ENCODE data around the gene TAOK2.

DNA sequence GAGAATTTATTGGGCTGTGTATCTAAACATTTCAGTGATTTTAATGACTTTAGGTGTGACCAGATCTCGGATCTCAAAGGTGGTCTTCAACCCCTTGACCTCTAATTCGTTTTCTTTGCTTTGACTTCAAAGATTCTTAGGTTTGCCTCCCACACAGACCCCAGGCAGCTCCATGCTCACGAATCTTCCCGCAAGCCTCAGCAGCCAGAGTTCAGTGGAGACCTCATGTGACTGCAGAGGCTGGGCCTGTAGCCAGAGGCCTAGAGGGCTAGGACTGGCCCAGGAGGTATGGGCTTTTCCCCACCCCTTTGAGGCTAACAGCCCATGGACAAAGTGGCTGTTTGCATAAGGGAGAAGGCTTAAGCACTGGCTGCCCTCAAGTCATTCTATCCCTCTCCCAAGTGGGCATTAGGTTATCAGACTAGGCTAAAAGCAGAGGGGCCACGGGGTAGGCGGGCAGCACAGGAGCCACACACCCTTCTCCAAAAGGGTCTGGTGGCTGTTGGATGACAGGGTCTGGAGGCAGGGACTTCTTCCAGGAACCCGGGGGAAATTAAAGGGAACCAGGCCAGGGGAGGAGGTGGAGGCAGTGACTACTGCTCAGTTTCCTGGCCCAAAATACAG, 18.8 kb downstream of the TAOK2 start:
- TF ChIP-seq, protein P1, sequence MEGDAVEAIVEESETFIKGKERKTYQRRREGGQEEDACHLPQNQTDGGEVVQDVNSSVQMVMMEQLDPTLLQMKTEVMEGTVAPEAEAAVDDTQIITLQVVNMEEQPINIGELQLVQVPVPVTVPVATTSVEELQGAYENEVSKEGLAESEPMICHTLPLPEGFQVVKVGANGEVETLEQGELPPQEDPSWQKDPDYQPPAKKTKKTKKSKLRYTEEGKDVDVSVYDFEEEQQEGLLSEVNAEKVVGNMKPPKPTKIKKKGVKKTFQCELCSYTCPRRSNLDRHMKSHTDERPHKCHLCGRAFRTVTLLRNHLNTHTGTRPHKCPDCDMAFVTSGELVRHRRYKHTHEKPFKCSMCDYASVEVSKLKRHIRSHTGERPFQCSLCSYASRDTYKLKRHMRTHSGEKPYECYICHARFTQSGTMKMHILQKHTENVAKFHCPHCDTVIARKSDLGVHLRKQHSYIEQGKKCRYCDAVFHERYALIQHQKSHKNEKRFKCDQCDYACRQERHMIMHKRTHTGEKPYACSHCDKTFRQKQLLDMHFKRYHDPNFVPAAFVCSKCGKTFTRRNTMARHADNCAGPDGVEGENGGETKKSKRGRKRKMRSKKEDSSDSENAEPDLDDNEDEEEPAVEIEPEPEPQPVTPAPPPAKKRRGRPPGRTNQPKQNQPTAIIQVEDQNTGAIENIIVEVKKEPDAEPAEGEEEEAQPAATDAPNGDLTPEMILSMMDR (IDR thresholded peaks at IDR 0.05) = no peak
- no peak for TF ChIP-seq POLR2A (IDR thresholded peaks at IDR 0.05)

Data from testis (tissue), 2 donors.